ENCODE measurements around the gene IRAK4. TPM values are rescaled to one million over a fixed set of nuclear protein-coding genes. Genes with fewer than 3 reads are reported as not detected.

The IRAK4 gene
- total RNA-seq, result 10 to 100 TPM; 16.2 to 79.4 (median 22.0) TPM

DNA sequence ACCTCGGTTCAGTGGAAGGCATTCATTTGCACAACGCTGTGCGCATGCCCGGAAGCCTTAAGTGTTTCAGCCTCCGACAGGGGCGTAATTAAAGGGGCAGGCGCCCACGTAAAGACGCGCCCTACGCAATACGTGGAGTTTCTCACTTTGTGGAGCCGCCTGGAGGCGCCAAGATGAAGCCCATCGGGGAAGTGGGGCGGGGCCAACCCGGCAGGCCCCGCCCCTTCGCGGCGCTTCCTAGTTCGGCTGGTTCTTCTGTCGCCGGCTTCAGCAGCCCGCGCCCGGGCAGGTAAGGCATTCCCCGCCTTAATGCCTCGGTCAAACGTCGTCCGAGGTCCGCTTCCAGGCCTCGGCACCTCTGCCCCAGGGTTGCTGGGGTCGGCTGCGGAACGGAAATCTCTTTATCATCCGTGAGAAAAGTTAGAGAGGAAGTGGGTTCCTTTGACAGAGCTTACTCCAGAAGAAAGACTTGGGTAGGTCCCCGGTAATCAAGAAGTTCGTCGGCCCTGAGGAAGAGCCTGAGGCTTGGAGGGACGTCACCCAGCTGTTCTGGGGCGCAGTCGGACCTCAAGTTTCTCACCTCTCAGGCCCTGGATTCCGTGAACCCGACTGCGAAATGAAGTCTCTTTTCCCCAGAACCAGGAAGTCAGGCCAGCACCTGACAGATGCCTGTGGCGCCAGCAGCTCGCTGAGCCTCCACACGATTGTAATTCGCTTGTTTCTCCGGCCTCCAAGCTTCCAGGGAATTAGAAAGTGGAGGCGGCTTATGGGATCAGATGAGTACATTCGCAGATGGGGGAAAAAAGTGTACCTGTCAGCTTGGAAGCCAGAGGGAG, at the start of gene IRAK4, which contains the start of gene PUS7L:
Gene IRAK4 (plus strand): TSS at position 224 of the 836 bp plus-strand sequence. CDS start 9,161 bp downstream, outside the sequence.
Gene PUS7L (minus strand): TSS at position 63 of the 836 bp plus-strand sequence. CDS start 3,545 bp downstream, outside the sequence.
- no peaks in the 10 kb centered on the region for H3K27me3 ChIP-seq
- no peaks in the 10 kb centered on the region for H3K9me3 ChIP-seq
- peak within 1 kb of the TSS; percentile 94 for H3K27ac ChIP-seq
- peak within 1 kb of the TSS; percentile 79 for H3K4me3 ChIP-seq
- H3K4me1 ChIP-seq, result peaks cover 41% of the 10 kb centered on the region
- peak; percentile 96 to 97 for DNase-seq (ENCODE audit: low spot score in 2 of 2)
- WGBS, result 2% methylated on average over 37 of the region's 54 CpGs
- TF ChIP-seq POLR2A (IDR thresholded peaks at IDR 0.05) (peak; percentile 28 to 82), POLR2AphosphoS5 (IDR thresholded peaks at IDR 0.05) (peak in 1 of 3 donors; percentile 9), EP300 (IDR thresholded peaks at IDR 0.05) (no peak)
- TF ChIP-seq, protein P1, sequence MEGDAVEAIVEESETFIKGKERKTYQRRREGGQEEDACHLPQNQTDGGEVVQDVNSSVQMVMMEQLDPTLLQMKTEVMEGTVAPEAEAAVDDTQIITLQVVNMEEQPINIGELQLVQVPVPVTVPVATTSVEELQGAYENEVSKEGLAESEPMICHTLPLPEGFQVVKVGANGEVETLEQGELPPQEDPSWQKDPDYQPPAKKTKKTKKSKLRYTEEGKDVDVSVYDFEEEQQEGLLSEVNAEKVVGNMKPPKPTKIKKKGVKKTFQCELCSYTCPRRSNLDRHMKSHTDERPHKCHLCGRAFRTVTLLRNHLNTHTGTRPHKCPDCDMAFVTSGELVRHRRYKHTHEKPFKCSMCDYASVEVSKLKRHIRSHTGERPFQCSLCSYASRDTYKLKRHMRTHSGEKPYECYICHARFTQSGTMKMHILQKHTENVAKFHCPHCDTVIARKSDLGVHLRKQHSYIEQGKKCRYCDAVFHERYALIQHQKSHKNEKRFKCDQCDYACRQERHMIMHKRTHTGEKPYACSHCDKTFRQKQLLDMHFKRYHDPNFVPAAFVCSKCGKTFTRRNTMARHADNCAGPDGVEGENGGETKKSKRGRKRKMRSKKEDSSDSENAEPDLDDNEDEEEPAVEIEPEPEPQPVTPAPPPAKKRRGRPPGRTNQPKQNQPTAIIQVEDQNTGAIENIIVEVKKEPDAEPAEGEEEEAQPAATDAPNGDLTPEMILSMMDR (IDR thresholded peaks at IDR 0.05), result peak in 1 of 2 donors; percentile 46
- H3K36me3 ChIP-seq, result no peaks in the 10 kb centered on the region

DNA sequence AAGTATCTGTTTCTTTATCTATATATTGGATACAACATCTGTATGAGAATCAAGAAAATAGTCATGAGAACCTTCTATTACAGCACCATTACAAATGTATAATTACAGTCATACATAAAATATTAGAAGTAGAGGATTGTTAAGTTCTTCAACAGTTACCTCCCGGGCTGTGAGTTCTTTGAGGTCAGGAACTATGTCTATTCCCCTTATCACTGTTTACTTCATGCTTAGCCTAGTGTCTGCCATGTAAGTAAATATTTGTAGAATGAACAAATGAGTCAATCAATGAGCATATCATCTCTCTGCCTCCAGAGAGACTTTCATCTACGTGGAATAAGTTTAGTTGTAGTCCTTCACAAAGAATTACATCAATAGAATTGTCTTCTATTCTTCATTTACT, 47.4 kb upstream of the IRAK4 start:
- 88% methylated on average over 2 of the region's 2 CpGs for WGBS
- H3K4me3 ChIP-seq, result no peak overlapping the region
- no peaks in the 10 kb centered on the region for H3K36me3 ChIP-seq
- no peaks in the 10 kb centered on the region for H3K4me1 ChIP-seq
- TF ChIP-seq EP300 (IDR thresholded peaks at IDR 0.05), result no peak
- no peak for TF ChIP-seq POLR2AphosphoS5 (IDR thresholded peaks at IDR 0.05)
- TF ChIP-seq, protein P1 (IDR thresholded peaks at IDR 0.05), result no peak
- no peak for TF ChIP-seq POLR2A (IDR thresholded peaks at IDR 0.05)
- no peak for DNase-seq (ENCODE audit: low spot score in 2 of 2)
- H3K27ac ChIP-seq, result no peak overlapping the region
- H3K9me3 ChIP-seq, result no peaks in the 10 kb centered on the region
- no peaks in the 10 kb centered on the region for H3K27me3 ChIP-seq

DNA sequence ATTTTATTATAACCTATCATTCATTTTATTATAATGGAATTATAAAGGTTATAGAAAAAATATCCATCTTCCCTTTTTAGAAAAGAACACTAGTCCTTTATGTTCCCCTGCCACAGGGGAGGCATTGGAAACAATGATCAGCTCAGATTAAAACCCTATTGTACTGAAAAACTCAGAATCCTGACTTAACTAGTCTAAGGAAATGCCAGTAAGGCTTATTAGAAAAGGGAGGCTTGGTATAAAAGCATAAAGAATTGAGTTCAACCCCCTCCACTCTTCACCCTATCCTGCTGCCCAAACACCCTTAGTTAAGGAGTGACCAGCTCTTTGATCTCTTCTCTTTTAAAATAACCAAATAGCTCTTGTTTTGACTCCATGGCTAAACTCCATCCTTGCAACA, 36.1 kb upstream of the IRAK4 start:
- no peaks in the 10 kb centered on the region for H3K36me3 ChIP-seq
- no peaks in the 10 kb centered on the region for H3K27me3 ChIP-seq
- H3K9me3 ChIP-seq, result no peaks in the 10 kb centered on the region
- DNase-seq (ENCODE audit: low spot score in 2 of 2), result no peak
- TF ChIP-seq POLR2A (IDR thresholded peaks at IDR 0.05) (no peak), POLR2AphosphoS5 (IDR thresholded peaks at IDR 0.05) (no peak), EP300 (IDR thresholded peaks at IDR 0.05) (no peak)
- TF ChIP-seq, protein P1 (IDR thresholded peaks at IDR 0.05), result no peak
- no peak overlapping the region for H3K27ac ChIP-seq
- no peaks in the 10 kb centered on the region for H3K4me1 ChIP-seq
- no peak overlapping the region for H3K4me3 ChIP-seq

DNA sequence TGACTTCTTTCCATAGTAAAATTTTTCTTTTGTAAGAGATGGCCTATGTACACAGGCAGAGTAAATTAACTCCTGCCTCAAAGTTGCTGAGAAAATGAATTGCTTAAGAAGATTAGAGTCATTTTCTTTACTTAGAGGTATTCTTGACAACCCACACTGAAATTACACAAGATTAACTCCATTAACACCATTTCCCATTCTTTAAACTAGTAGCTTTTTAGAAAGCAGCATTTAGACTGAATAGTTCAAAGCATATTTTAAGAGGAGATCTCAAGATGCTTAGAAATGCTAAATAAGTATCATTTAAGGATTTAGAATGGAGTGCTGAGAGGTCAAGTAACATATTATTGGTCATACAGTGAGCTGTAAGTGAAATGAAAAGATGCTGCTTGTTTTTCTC, 35.6 kb upstream of the IRAK4 start:
- Histone ChIP-seq H3K9me3 (no peaks in the 10 kb centered on the region), H3K27ac (no peak overlapping the region), H3K36me3 (no peaks in the 10 kb centered on the region), H3K4me1 (no peaks in the 10 kb centered on the region), H3K4me3 (no peak overlapping the region), H3K27me3 (no peaks in the 10 kb centered on the region)
- TF ChIP-seq, protein P1 (IDR thresholded peaks at IDR 0.05), result no peak
- TF ChIP-seq EP300 (IDR thresholded peaks at IDR 0.05) (no peak), POLR2A (IDR thresholded peaks at IDR 0.05) (no peak), POLR2AphosphoS5 (IDR thresholded peaks at IDR 0.05) (no peak)
- no peak for DNase-seq (ENCODE audit: low spot score in 2 of 2)

DNA sequence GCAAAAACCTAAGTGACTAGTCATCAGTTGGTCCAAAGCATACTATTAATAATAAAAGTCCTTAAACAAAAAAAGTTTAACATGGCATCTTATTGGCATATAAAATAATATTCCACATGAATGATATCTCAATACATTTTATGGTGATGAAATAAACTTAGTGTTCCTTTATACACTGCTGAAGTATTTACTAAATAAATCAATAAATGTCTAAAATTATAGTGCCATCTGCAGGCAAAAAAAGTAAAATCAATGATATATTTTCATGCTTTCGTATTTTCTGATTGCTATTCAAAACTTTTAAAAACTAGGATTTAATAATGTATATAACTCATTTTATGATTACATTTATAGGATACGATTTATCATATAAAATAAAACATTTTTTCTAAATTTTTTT, 30.6 kb upstream of the IRAK4 start:
- TF ChIP-seq POLR2AphosphoS5 (IDR thresholded peaks at IDR 0.05) (no peak), POLR2A (IDR thresholded peaks at IDR 0.05) (no peak), EP300 (IDR thresholded peaks at IDR 0.05) (no peak)
- TF ChIP-seq, protein P1 (IDR thresholded peaks at IDR 0.05), result no peak
- DNase-seq (ENCODE audit: low spot score in 2 of 2), result no peak
- Histone ChIP-seq H3K4me1 (no peaks in the 10 kb centered on the region), H3K9me3 (no peaks in the 10 kb centered on the region), H3K36me3 (peaks cover 7% of the 10 kb centered on the region), H3K4me3 (no peak overlapping the region), H3K27me3 (no peaks in the 10 kb centered on the region), H3K27ac (no peak overlapping the region)
- WGBS, result 49% methylated on average over 2 of the region's 2 CpGs
